Stimulated activated CD4-positive, alpha-beta T cell treated with anti-CD3 and anti-CD28 coated beads, Interleukin-15, amount 100 ng/mL, for 48 hours (primary cell): ENCODE measurements around the gene ZBED4.

Source experiments
- DNase-seq, 2 donors: peaks; one replicate each; pipeline ENCODE4 v3.0.0-alpha.2; 2020; ENCODE audit warnings: low read depth in 2 of 2

Gene ZBED4

GRCh38 chr22:49855251-49855911, 1.7 kb downstream of the ZBED4 start:
- no peak for DNase-seq

- DNase-seq, result no peak
Observed at GRCh38 chr22:49856343-49856742, 2.7 kb downstream of the ZBED4 start.

DNA sequence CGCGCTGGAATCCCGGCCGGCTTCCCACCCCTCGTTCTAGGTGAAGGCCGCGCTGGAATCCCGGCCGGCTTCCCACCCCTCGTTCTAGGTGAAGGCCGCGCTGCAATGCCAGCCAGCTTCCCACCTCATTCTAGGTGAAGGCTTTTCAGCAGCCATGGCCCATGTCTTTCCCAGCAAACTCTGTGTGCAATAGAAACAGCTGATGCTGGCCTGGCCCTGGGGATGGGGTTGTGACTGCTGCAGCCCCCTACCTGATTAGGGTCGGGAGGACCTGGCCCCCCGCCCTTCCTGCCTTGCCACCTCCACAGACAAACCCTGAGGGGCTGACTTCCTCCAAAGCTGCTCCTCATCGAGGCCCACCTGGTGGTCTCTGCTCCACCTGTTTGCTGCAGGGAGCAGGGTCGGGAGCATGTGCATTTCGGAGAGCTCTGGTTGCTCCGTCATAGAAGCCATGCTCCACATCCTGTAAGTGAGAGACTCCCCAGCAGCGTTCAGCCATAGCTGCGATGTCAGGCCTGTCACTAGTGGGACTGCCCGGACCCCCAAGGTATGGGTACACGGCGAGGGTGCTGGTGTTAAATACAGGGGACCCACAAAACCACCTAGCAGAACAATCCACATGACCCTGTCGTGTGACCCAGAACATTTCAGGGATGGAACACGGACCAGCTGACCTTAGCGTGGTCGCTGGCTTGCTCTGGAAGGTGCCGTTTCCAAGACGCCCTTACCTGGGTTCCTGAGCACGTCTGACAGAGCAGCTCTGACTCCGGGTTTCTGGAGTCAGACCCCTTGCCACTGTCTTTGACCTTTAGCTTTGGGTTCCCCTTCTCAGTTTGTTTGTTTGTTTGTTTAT, 3.3 kb downstream of the ZBED4 start:
- DNase-seq, result no peak

- no peak for DNase-seq
Observed at GRCh38 chr22:49858827-49859226, 5.2 kb downstream of the ZBED4 start.

DNA sequence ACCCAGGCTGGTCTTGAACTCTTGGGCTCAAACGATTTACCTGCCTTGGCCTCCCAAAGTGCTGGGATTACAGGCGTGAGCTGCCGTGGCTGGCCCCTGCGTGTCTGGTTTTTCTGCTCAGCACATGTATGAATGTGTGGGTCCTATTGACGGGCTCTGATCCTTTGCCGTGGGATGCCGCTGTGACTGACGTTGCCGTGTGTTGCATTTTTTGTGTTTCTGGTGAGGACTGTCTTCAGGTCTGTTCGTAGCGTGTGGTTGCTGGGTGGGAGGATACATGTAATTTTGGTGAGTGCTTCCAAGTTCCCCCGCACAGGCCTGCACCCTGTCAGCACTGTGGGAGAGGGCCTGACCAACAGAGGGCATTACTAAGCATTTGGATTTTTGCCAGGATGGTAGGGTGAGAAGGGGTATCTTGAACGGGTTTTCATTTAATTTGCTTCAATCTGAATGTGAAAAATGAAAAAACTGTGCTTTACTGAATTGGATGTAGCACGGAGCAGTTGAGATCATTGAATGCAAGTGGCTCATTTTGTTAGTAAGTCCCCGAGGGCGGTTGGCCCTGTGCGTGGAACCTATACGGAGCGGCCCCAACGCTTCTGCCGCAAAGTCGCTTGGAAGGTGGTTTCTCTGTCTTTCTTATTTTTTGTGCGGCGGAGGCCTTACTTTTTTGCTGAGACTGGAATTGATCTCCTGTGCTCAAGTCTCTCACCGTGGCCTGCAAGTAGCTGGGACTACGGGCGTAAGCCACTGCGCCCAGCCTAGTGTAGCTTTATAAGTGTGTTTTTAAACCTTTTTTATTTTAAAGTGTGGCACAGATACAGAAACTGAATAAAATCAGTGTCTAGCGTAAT, 8.2 kb downstream of the ZBED4 start:
- no peak for DNase-seq

- DNase-seq, result no peak
Observed at GRCh38 chr22:49862496-49862776, 8.8 kb downstream of the ZBED4 start.

DNA sequence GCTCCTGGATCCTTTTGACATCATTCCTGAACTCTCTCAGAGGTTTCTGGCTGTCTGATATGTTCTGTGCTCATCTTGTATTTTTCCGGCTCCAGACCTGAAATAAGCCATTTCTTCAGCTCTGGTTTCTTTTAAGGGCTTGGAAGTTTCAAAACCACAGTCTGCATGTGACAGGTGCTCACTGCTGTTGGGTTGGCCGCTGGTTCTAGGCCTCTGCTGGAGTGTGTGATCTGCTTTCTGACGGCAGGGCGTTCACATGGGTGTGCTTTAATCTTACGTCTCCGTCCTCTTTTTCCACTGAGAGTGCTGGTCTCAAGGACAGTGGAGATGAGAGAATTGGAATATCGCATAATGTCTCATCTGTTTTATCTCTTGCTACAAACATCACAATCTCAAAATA, 10.3 kb downstream of the ZBED4 start:
- DNase-seq, result no peak

DNA sequence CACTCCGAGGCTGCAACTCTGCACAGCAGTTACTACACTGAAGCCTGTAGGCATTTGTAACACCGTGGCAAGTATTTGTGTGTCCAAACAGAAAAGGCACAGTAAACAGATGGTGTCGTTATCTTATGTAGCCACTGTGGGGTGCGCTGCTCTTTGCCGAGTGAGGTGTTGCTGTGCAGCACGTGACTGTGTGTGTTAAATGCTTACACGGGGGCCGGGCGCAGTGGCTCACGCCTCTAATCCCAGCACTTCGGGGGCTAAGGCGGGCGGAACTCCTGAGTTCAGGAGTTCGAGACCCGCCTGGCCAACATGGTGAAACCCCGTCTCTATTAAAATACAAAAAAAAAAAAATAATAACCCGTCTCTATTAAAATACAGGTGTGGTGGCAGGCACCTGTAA, 11.5 kb downstream of the ZBED4 start:
- no peak for DNase-seq

- no peak for DNase-seq
Observed at GRCh38 chr22:49866134-49866533, 12.5 kb downstream of the ZBED4 start.

GRCh38 chr22:49866646-49867045, 13.0 kb downstream of the ZBED4 start:
- DNase-seq, result no peak

- DNase-seq, result no peak
Observed at GRCh38 chr22:49867303-49868265, 13.9 kb downstream of the ZBED4 start.

DNA sequence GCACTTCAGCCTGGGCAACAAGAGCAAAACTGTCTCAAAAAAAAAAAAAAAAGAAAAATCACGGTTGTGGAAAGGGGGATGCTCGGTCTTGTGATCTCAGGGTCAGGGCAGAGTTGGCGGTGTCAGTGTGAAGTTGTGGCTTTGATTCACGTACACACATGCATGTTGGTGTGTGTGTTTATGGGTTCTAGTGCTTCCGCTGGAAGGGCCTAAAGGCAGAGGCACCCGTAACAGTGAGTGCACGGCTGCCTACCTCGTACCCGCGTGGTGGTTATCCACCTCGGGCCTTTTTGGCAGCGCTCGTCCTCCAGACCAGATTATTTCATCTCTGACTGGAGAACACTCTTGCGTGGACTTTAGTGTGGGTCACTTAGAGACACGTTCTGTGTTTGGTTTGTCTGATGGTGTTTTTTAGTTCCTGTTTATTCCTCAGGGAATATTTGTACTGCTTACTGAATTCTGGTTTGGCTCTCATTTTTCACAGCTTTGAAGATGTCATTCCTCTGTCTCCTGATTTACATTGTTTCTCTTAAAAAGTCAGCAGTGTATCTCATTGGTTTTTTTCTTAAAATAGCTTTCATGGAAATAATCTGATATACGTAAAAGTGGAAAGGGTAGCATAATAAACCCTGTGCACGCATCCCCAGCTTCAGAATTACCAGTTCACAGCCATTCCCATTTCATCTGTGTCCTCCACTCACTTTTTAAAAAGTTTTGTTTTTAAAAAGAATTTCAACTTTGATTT, 15.6 kb downstream of the ZBED4 start:
- DNase-seq, result no peak

- no peak for DNase-seq
Observed at GRCh38 chr22:49869845-49870712, 16.4 kb downstream of the ZBED4 start.

GRCh38 chr22:49871482-49871881, 17.8 kb downstream of the ZBED4 start:
- no peak for DNase-seq

GRCh38 chr22:49872347-49872746, 18.7 kb downstream of the ZBED4 start:
- no peak for DNase-seq

DNA sequence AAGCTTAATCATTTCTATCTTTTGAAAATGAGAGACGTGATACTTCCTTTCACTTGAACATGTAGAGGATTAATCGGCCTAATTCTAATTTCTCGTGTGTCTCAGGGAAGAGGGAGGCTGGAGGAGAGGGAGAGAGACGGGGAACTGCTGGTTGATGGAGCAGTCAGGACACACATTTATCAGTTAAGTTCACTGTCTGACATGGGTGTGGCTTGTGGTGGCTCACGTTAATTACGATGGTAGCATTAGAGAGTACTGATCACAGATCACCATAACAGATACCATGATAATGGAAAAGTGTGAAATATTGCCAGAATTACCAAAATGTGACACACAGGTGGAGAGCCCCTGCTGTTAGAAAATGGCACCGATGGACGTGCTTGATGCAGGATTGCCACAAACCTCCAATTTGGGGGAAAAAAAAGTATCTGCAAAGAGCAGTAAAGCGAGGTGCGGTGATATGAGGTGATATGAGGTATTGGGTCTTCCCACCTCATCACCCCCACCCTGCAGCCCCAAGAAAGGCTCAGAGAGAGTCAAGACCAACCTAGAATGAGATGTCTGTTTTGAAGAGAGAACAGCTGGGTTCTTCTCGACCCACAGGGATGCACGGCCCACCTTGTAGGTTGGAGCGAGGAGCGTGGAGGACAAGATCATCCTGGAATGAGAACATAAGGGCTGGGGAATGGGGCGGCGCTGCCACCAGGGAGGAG, 19.7 kb downstream of the ZBED4 start:
- no peak for DNase-seq

DNA sequence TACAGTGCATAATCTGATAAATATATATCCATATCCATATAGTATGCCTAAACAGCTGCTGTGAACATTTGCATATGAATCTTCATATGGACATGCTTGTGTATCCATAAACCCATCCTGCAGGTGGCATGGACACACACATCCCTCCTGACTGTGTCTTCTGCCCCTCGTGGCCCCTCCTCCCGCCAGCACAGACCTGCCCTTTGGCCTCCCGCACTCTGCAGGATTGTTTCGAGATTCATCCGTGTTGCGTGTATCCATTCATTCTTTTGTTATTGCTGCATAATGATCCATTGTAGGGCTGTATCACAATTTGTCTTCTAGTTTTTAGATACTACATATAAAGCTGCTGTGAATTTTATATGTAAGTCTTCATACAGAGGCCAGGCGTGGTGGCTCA, 24.0 kb downstream of the ZBED4 start:
- no peak for DNase-seq

GRCh38 chr22:49878206-49878605, 24.6 kb downstream of the ZBED4 start:
- no peak for DNase-seq

DNA sequence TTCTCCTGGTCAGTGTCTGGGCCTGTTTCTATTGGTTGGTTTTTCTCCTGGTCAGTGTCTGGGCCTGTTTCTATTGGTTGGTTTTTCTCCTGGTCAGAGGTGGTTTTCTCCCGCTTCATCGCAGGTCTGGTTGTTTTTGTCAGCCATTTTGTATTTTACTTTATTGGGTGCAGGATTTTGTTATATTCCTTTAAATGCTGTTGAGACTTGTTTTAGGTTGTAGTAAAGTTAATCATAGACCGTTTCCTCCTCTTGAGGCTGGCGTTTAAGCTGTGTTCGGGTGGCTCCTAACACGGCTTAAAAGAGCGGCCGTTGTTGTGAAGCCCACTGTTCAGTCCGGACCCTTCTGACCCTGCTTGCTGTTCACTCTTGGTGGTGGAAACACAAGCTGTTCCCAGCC, 26.2 kb downstream of the ZBED4 start:
- no peak for DNase-seq
